GM10248 (cell line): ENCODE data around the gene MANF.

ENCODE experiments used
- CTCF ChIA-PET: fragments of 300-600 bp; sonication (Branson Sonifier 250); formaldehyde crosslinking; extraction: SDS; loops from one replicate; lab custom pipeline; 2021; ENCODE audit warnings: antibody characterized with exemption; lab: Yijun Ruan, JAX
- POLR2A ChIA-PET: fragments of 350-650 bp; sonication (Branson Sonifier 250); formaldehyde crosslinking; extraction: SDS; loops from one replicate; lab custom pipeline; 2020; ENCODE audit warnings: antibody characterized with exemption; lab: Yijun Ruan, JAX
- DNase-seq: peaks from one replicate; pipeline ENCODE4 v3.0.0; 2012; ENCODE audit errors: extremely low spot score
- TF ChIP-seq, protein P1 (sequence below): IDR thresholded peaks from 2 replicates; pipeline ENCODE4 v1.5.1; 2012; ENCODE audit warnings: mild to moderate bottlenecking, low read depth; ENCODE audit errors: extremely low read depth, missing control alignments, control extremely low read depth

The MANF gene

DNA sequence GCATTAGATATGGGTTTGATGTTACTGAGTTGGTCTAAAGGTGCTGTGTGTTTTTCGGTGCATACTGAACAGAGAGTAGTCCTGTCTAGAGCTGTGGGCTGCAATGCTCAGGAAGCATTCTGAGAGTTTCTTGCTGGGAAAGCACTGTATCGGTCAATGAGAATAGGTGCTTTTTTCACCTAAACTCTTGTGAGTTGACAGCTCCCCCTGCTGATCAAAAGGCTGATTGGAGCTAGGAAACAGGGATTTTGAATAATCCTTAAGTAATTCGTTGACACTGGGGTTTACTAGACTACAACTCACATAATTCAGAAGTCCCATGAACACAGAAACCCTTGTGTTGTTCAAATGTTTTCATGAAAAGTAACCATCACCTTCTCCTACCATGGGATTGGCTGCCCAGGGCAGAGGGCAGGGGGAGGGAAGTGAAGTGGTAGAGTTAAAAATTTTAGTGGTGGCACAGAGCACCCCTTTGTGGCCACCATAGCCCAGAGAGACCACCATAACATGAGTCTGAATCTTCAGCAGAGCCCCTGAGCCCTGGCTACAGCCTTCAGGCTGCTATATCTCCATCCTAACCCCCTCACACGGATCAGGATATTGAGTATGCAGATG lies 13.0 kb upstream of the MANF start:
- ChIA-PET CTCF (interaction anchor here (0.6 to 6.4 kb wide), 22 partner anchors 8 to 781 kb away, joined by 3 to 77 read pairs (median 4); partner anchors contain the start of genes CISH, MANF and MAPKAPK3), POLR2A (interaction anchor here (1.0 kb wide), 1 partner anchor 13 kb away, joined by 4 read pairs; the partner anchor contains the start of gene MANF)
- TF ChIP-seq, protein P1, sequence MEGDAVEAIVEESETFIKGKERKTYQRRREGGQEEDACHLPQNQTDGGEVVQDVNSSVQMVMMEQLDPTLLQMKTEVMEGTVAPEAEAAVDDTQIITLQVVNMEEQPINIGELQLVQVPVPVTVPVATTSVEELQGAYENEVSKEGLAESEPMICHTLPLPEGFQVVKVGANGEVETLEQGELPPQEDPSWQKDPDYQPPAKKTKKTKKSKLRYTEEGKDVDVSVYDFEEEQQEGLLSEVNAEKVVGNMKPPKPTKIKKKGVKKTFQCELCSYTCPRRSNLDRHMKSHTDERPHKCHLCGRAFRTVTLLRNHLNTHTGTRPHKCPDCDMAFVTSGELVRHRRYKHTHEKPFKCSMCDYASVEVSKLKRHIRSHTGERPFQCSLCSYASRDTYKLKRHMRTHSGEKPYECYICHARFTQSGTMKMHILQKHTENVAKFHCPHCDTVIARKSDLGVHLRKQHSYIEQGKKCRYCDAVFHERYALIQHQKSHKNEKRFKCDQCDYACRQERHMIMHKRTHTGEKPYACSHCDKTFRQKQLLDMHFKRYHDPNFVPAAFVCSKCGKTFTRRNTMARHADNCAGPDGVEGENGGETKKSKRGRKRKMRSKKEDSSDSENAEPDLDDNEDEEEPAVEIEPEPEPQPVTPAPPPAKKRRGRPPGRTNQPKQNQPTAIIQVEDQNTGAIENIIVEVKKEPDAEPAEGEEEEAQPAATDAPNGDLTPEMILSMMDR, result peak; percentile 71
- DNase-seq, result peak; percentile 45

DNA sequence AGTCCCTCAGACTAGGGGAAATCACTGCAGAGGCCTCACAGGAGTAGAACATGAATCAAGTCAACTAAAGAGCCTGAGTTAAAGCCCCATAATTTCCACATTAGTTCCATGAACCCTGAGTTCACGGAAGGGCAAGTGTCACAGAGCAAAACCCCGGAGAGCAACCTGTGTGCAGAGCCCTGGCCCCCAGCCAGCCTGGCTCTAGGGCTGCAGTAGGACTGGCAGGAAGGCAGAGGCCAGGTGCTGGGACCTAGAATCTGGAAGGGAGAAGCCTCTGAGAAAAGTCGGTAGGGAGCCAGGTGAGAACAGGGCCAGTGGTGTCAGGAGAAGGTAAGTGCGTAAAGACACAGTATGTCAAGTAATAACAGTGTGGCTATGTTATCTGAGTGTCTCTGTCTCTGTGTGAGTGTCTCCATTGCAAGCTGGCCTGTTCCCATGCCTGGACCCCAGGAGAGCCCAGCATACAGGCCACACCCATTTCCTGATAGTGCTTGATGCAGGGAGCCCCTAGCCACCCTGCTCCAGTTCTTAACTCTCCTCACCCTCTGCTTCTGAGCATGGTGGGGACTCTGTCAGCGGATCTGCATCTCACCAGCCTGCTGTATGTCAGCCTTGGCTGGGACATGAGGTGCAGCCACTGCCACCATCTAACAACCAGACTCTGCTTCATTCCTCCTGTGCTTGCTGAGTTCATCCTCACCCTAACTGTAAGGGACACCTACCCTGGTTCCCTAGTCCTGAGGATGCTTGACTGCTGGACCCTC lies 11.3 kb upstream of the MANF start:
- CTCF ChIA-PET, result interaction anchor here (2.0 to 5.4 kb wide), 2 partner anchors 15 to 402 kb away, joined by 8 to 27 read pairs; no protein-coding TSS in a partner anchor
- no peak for DNase-seq
- POLR2A ChIA-PET, result interaction anchor here (0.5 kb wide), 1 partner anchor 589 kb away, joined by 5 read pairs; no protein-coding TSS in a partner anchor
- TF ChIP-seq, protein P1, result no peak

DNA sequence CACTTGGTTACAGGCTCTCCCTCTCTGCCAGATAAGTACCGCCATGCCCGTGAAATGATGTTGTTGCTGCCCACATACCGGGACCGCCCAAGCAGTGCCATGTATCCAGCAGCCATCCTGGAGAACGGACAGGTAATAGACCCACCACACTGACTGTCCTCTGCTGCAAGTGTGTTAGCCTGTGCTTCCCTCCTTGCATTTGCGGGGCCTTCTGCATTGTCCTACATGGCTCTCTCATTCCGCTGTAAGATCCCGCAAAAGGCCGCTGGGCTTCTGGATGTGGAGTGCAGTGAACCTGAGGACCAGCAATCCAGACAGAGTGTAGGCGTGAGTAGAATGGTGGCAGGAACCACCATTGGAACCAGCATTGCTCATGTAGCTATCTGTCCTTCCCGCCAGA lies 10.6 kb upstream of the MANF start:
- TF ChIP-seq, protein P1, result no peak
- ChIA-PET CTCF (no interaction called here), POLR2A (interaction anchor here (0.5 kb wide), 1 partner anchor 588 kb away, joined by 5 read pairs; no protein-coding TSS in a partner anchor)
- DNase-seq, result no peak

DNA sequence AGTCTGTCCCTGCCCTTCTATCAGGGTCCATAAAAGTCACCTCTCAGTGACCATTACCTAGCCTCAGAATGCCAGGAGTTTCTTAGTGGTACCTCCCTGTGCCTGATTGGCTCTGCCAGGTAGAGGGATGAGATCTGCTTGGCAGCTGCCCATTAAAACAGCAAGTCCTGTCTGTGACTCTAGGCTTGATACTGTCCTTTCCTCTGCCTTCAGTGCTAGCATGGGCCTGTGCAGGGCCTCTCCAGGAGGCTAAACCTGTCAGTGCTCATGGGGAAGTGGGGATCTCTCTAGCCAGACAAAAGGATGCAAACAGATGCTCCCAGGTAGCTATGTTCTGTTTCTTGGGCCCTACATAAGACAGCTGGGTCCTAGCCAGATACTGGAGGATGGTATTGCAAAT lies 10.0 kb upstream of the MANF start:
- TF ChIP-seq, protein P1, result no peak
- POLR2A ChIA-PET, result no interaction called here
- CTCF ChIA-PET, result interaction anchor here (1.1 to 5.8 kb wide), 4 partner anchors 15 to 759 kb away, joined by 3 to 35 read pairs (median 4); no protein-coding TSS in a partner anchor

DNA sequence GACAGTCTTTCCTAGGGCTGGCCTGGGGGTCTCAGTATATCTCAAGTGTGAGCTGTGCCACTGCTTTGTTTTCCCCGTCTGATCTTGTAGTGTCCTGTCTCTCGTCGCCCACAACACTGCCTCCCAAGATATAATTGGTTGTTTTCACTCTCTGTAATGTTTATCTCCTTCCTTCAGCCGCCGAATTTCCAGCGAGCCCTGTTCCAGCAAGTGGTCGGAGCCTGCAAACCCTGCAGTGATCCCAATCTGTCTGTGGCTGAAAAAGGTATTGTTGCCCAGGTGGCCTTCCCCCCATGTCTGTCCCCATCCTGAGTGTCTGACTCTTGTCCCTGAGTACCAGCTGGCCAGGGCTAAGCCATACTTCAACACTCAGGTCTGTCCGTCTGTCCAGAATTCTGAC lies 9.5 kb upstream of the MANF start:
- POLR2A ChIA-PET, result no interaction called here
- TF ChIP-seq, protein P1, result no peak
- no peak for DNase-seq
- CTCF ChIA-PET, result interaction anchor here (1.1 to 5.8 kb wide), 5 partner anchors 14 to 762 kb away, joined by 3 to 35 read pairs (median 4); no protein-coding TSS in a partner anchor

More for the DNA sequence above, 10.0 kb upstream of the MANF start:
- no peak for DNase-seq

DNA sequence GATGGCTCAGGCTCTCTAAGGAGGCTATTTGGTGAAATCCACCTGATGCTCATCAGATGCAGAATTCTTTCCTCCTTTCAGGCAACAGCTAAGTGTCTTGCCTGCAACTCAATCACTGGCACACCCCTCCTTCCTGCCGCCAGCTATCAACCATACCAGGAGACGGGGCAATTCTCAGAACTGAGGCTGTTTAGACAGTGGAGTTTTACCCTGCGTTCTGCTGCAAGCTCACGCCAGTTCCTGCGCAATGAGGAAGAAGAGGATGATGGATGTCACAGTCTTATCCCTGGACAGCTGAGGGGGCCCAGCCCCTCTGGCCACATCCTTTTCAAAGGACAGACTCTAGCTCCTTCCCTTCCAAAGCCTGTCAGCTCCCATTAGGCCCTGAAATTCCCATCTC lies 7.0 kb upstream of the MANF start:
- ChIA-PET POLR2A (no interaction called here), CTCF (interaction anchor here (0.9 to 5.8 kb wide), 9 partner anchors 12 to 764 kb away, joined by 3 to 35 read pairs (median 4); no protein-coding TSS in a partner anchor)
- no peak for DNase-seq
- TF ChIP-seq, protein P1, result no peak
